Glomerular endothelial cell (primary cell): ENCODE measurements around the gene WDR37. TPM values are rescaled to one million over a fixed set of nuclear protein-coding genes. Genes with fewer than 3 reads are reported as not detected.

Experiments
- DNase-seq: peaks from one replicate; pipeline ENCODE4 v3.0.0-alpha.2; 2011; ENCODE audit warnings: low read depth, low spot score; ENCODE audit errors: extremely low read depth
- total RNA-seq: library from RNA; depleted of rRNA; stranded (reverse); fragments of >200 nt; gene quantifications from 2 replicates; pipeline ENCODE4 v1.2.3, GENCODE V29; 2015

WDR37 gene
- total RNA-seq, 1 donor from 2014 or later = 18.6 TPM

GRCh38 chr10:1122349-1122748 is 66.2 kb downstream of the WDR37 start:
- DNase-seq = no peak

GRCh38 chr10:1123198-1123597 is 67.0 kb downstream of the WDR37 start:
- no peak for DNase-seq

- no peak for DNase-seq
Measured at GRCh38 chr10:1123972-1124371, 67.8 kb downstream of the WDR37 start.

DNA sequence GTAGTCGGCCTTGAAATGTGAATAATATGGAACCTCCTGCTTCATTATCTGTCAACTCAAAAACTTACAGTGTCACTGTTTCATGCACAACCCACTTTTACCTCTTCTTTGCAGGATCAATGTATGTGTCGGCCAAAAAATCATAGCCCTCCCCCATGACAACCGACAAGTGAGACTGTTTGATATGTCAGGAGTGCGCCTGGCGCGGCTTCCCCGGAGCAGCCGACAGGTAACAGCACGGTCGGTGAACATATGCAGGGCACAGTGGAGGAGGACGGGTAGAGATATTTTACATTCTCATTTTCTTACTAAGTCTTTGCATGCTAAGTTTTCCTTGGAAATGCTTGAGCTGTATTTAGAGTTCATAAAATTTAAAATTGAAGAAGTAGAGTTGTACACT is 68.6 kb downstream of the WDR37 start:
- no peak for DNase-seq

DNA sequence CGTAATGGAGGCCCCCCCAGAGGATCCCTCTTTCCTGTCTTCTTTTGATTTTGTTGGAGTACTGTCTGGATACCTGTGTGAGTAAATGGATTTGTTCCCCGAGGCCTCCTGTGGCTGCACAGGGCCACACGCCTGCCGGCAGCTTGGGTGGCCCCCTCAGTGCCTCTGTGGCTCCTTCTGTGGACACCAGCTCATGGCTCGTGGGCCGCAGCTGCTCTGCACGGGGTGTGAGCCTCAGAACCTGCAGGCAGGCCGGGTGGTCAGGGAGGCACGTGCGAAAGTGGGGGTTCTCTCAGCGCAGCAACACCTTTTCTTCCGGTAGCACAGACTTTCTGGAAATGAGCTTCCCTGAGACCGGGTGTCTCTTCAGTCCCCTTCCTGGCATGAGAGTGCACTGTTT is 70.3 kb downstream of the WDR37 start:
- DNase-seq = no peak

DNA sequence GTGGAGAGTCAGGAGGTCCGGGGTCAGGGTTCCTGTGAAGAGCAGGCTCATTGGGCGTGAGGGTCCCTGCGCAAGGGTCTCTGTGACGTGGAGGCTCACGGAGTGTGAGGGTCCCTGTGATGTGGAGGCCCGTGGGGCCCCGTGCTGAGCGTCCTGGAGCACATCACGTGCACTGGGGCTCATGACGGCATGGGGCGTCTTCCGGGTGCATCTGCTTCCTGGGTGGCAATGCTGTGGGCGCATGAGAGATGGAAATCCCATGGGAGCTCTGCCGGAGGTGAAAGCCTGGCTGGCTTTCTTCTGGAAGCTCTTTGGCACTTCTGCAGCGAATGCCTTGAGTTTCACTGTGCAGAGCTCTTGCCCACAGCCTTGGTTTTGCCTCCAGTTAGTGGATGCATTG is 71.4 kb downstream of the WDR37 start:
- DNase-seq = no peak

- DNase-seq = no peak
Measured at GRCh38 chr10:1128115-1128514, 71.9 kb downstream of the WDR37 start.

- DNase-seq = no peak
Measured at GRCh38 chr10:1128649-1129048, 72.5 kb downstream of the WDR37 start.

- no peak for DNase-seq
Measured at GRCh38 chr10:1130226-1130625, 74.0 kb downstream of the WDR37 start.

- no peak for DNase-seq
Measured at GRCh38 chr10:1130995-1131790, 75.0 kb downstream of the WDR37 start.

- DNase-seq = no peak
Measured at GRCh38 chr10:1132584-1132983, 76.4 kb downstream of the WDR37 start.

- DNase-seq = no peak
Measured at GRCh38 chr10:1133495-1134045, 77.4 kb downstream of the WDR37 start.

DNA sequence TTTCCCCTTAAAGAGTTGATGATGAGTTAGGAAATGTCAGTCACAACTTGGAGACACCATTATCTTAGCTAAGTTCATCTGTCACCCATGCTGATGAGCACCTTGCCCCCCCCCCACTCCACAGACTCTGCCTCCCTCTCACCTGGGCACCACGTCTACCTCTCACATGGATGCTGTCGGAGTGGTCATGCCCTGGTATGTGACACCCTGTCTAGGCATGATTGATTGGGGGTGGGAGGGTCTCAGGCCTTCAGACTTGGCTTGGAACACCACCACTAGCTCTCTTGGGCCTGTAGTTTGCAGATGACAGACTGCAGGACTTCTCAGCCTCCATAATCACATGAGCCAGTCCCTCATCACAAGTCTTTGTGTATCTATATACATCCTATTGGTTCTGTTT is 78.0 kb downstream of the WDR37 start:
- no peak for DNase-seq

DNA sequence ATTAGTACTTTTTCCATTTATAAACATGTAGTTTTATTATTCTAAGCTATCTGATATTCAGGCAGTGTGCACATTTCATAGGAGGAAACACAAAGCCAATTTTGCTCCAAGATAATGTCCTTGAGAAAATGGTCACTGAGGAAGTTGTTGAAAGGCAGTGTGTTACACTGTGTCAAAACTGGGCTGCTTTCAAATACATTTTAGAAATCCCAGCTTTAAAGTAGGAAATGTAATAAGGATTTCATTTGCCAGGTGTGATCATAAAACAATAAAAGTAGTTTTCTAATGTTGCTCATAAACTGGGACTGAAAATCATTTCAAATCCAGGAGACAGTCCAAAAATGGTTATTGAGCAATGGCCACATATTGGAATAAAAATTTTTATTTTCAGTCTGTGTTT is 80.1 kb downstream of the WDR37 start:
- no peak for DNase-seq

- DNase-seq = no peak
Measured at GRCh38 chr10:1137499-1138163, 81.4 kb downstream of the WDR37 start.

DNA sequence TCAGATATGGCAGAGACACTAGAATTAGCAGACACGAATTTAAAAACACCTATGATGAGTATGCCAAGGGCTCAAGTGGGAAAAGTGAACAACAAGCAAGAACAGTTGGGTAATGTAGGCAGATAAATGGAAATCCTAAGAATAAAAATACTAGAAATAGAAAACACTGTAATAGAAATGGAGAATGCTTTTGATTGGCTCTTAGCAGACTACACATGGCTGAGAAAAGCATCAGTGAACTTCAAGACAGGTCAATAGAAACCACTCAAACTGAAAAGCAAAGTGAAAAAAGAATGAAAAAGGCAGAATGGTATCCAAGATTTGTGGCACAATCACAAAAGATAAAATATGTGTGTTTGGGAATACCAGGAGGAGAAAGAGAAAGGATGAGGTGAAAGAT is 82.3 kb downstream of the WDR37 start:
- no peak for DNase-seq

GRCh38 chr10:1141261-1141660 is 85.1 kb downstream of the WDR37 start:
- no peak for DNase-seq

GRCh38 chr10:1141701-1142100 is 85.5 kb downstream of the WDR37 start:
- DNase-seq = no peak

DNA sequence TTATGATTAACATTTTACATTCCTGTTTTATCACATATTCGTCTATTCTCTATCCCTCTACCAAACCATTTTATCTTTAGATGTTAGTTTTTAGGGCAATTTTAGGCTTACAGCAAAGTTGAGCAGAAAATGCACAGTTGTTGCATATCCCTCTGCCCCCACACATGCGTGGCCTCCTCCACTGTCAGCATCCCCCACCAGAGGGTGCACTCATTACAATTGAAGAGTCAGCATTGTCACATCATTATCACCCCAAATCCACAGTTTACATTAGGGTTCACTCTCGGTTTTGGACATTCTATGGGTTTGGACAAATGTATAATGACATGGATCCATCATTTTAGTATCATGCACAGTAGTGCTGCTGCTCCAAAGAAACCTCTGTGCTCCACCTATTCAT is 86.4 kb downstream of the WDR37 start:
- DNase-seq = no peak

- no peak for DNase-seq
Measured at GRCh38 chr10:1147810-1148209, 91.6 kb downstream of the WDR37 start.

GRCh38 chr10:1148855-1149605 is 92.8 kb downstream of the WDR37 start:
- no peak for DNase-seq
